GM23248 (cell line): ENCODE results near the gene PCDHA7.

Experiments
- EZH2 ChIP-seq: fragments of 200-600 bp; sonication (generic); IDR thresholded peaks from 2 replicates; pipeline ENCODE4 v1.6.1; 2018; ENCODE audit warnings: antibody characterized with exemption, mild to moderate bottlenecking; ENCODE audit not compliant: insufficient read depth, poor library complexity, severe bottlenecking
- EZH2phosphoT487 ChIP-seq: fragments of 200-600 bp; sonication (generic); IDR thresholded peaks from 2 replicates; pipeline ENCODE4 v1.6.1; 2018; ENCODE audit warnings: antibody characterized with exemption, moderate library complexity, mild to moderate bottlenecking, low read depth; ENCODE audit not compliant: insufficient read depth

DNA sequence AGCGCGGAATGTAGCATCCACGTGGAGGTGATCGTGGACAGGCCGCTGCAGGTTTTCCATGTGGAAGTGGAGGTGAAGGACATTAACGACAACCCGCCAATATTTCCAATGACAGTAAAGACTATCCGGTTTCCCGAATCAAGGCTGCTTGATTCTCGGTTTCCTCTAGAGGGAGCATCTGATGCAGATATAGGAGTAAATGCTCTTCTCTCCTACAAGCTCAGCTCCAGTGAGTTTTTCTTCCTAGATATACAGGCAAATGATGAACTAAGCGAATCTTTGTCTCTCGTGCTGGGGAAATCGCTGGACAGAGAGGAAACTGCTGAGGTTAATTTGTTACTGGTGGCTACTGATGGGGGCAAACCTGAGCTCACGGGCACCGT is 38.8 kb upstream of the PCDHA7 start:
- TF ChIP-seq EZH2: no peak
- no peak for TF ChIP-seq EZH2phosphoT487
